ENCODE results near the gene ARL5C.

Gene ARL5C

DNA sequence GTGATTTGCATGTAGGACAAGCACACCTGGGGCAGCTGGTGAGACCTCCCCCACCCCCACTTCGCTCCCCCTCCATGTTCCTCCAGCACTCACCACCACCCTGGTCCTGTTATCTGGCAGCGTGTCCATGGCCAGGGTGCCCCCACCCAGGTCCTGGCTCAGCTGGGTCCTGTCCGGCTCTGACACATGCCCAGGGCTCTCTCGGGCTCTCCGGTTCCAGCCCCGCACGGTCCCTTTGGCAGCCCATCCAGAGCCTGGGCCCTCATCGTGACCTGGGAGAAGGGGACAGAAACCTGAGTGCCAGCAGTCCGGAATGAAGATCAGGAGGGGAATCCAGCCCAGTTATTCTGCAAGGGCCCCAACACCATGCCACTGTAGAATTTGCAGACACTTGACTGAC, 26.4 kb downstream of the ARL5C start:
- no peak for TF ChIP-seq TAF1 (IDR thresholded peaks at IDR 0.05; ENCODE audit: borderline replicate concordance, insufficient read depth, low read length)
- no peak for TF ChIP-seq FOXP2 (optimal IDR thresholded peaks at IDR 0.05; ENCODE audit: borderline replicate concordance, extremely low read depth, extremely low read length, insufficient read depth)
- TF ChIP-seq, protein P1, sequence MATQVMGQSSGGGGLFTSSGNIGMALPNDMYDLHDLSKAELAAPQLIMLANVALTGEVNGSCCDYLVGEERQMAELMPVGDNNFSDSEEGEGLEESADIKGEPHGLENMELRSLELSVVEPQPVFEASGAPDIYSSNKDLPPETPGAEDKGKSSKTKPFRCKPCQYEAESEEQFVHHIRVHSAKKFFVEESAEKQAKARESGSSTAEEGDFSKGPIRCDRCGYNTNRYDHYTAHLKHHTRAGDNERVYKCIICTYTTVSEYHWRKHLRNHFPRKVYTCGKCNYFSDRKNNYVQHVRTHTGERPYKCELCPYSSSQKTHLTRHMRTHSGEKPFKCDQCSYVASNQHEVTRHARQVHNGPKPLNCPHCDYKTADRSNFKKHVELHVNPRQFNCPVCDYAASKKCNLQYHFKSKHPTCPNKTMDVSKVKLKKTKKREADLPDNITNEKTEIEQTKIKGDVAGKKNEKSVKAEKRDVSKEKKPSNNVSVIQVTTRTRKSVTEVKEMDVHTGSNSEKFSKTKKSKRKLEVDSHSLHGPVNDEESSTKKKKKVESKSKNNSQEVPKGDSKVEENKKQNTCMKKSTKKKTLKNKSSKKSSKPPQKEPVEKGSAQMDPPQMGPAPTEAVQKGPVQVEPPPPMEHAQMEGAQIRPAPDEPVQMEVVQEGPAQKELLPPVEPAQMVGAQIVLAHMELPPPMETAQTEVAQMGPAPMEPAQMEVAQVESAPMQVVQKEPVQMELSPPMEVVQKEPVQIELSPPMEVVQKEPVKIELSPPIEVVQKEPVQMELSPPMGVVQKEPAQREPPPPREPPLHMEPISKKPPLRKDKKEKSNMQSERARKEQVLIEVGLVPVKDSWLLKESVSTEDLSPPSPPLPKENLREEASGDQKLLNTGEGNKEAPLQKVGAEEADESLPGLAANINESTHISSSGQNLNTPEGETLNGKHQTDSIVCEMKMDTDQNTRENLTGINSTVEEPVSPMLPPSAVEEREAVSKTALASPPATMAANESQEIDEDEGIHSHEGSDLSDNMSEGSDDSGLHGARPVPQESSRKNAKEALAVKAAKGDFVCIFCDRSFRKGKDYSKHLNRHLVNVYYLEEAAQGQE (IDR thresholded peaks at IDR 0.05; ENCODE audit: insufficient read depth in 1 of 2, low read depth in 2 of 2, low read length in 2 of 2) = no peak
- no peak for TF ChIP-seq POLR2AphosphoS5 (IDR thresholded peaks at IDR 0.05; ENCODE audit: low read depth, low read length)
- no peak for TF ChIP-seq SIN3A (IDR thresholded peaks at IDR 0.05; ENCODE audit: borderline replicate concordance, insufficient read depth, low read length)

DNA sequence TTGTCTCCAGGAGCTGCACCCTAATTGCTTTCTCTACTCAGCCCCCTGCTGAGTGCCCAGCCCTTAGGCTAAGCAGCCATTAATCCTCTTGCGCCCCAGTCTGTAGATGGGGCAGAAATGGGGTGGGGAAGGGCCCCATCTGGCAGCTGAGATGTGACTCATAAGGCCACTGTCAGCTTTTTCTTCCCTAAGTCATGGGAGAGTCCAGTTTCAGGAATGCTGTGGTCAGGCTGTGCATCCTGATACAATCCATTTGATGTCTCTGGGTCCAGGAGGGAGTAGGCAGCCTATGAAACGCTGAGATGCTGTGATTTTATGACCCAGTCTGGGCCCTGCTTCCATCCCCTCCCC, 26.8 kb downstream of the ARL5C start:
- TF ChIP-seq, protein P1 (IDR thresholded peaks at IDR 0.05; ENCODE audit: insufficient read depth in 1 of 2, low read depth in 2 of 2, low read length in 2 of 2) = no peak
- TF ChIP-seq TAF1 (IDR thresholded peaks at IDR 0.05; ENCODE audit: borderline replicate concordance, insufficient read depth, low read length) = no peak
- TF ChIP-seq POLR2AphosphoS5 (IDR thresholded peaks at IDR 0.05; ENCODE audit: low read depth, low read length) = no peak
- TF ChIP-seq SIN3A (IDR thresholded peaks at IDR 0.05; ENCODE audit: borderline replicate concordance, insufficient read depth, low read length) = no peak
- TF ChIP-seq FOXP2 (optimal IDR thresholded peaks at IDR 0.05; ENCODE audit: borderline replicate concordance, extremely low read depth, extremely low read length, insufficient read depth) = no peak

DNA sequence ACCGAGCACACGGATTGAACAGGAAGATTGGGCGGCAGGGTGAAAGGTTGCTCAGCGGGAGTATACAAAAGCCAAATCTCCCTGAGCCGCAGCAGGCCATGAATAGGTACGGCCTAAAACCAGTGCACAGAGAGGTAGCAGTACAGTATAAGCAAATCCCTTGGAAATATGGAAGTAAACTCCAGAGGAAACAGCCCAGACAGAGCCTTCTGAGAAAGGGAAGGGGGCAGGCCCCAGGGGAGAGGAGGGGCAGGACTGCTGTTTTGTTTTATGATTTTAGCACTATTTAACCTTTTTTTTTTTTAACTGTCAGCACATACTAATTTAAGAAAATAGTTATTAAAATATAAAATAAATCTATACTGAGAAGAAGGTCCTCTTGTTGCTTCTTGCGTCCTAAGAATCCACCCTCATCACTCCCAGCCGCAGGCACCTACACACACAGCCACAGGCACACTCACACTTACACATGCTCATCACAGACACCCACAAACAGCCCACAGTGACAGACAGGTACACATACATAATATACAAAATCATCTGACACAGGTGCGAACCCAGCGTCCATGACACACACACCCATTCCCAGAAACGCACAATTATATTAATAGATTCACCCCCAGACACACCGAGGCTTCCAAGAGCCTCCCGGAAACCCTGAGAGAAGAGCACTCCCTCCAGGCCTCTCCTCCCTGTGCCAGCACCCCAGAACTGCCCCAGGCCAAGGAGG, 27.4 kb downstream of the ARL5C start:
- TF ChIP-seq FOXP2 (optimal IDR thresholded peaks at IDR 0.05; ENCODE audit: borderline replicate concordance, extremely low read depth, extremely low read length, insufficient read depth) = no peak
- no peak for TF ChIP-seq POLR2AphosphoS5 (IDR thresholded peaks at IDR 0.05; ENCODE audit: low read depth, low read length)

DNA sequence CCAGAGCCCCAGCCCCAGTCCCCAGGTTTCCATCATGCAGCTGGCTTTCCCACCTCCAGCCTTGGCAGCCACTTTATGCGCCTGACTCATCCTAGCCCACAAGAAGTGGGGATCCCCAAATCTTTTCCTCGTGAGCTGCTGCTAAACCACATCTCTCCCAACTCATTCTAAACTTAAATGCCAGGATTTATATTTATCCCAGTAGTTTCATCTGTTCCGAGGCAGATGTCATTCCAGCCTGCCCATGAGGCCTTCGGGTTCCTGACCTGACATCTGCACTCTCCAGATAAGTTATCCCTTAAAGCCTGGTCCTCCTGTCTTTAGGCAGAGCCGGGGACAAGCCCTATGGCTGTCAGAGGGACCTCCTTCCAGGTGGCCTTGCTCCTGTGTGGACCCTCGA, 31.1 kb downstream of the ARL5C start:
- TF ChIP-seq POLR2AphosphoS5 (IDR thresholded peaks at IDR 0.05; ENCODE audit: low read depth, low read length) = no peak
- no peak for TF ChIP-seq SIN3A (IDR thresholded peaks at IDR 0.05; ENCODE audit: borderline replicate concordance, insufficient read depth, low read length)
- no peak for TF ChIP-seq TAF1 (IDR thresholded peaks at IDR 0.05; ENCODE audit: borderline replicate concordance, insufficient read depth, low read length)
- no peak for TF ChIP-seq FOXP2 (optimal IDR thresholded peaks at IDR 0.05; ENCODE audit: borderline replicate concordance, extremely low read depth, extremely low read length, insufficient read depth)
- TF ChIP-seq, protein P1 (IDR thresholded peaks at IDR 0.05; ENCODE audit: insufficient read depth in 1 of 2, low read depth in 2 of 2, low read length in 2 of 2) = no peak

DNA sequence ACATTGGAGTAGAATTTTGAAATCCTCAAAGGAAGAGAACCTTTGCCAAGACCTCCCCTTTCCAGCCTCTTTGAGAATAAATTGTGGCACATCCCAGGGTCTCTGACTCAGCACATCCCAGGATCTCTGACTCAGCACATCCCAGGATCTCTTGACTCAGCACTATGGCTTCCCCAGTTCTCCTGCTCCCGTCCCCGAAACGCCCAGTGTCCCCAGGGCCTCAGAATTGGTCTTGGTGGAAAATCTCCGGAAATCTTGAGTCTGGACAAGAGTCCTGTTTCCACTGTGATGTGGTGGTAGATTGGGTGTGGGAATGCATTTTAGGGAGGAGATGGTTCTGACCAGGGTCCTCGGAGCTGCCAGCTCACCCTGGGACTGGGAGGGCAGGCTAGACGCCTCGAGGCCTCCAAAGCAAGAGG, 33.8 kb downstream of the ARL5C start:
- no peak for TF ChIP-seq SIN3A (IDR thresholded peaks at IDR 0.05; ENCODE audit: borderline replicate concordance, insufficient read depth, low read length)
- no peak for TF ChIP-seq POLR2AphosphoS5 (IDR thresholded peaks at IDR 0.05; ENCODE audit: low read depth, low read length)
- TF ChIP-seq, protein P1 (IDR thresholded peaks at IDR 0.05; ENCODE audit: insufficient read depth in 1 of 2, low read depth in 2 of 2, low read length in 2 of 2) = no peak
- TF ChIP-seq TAF1 (IDR thresholded peaks at IDR 0.05; ENCODE audit: borderline replicate concordance, insufficient read depth, low read length) = no peak
- no peak for TF ChIP-seq FOXP2 (optimal IDR thresholded peaks at IDR 0.05; ENCODE audit: borderline replicate concordance, extremely low read depth, extremely low read length, insufficient read depth)

All from PFSK-1 (cell line).